Measurements from ENCODE around the gene DHX16.
A peak's percentile ranks its signal among the peaks of the same experiment; 100 is the strongest.

The DHX16 gene

GRCh38 chr6:30640481-30640880 lies 32.3 kb downstream of the DHX16 start:
- Histone ChIP-seq H3K36me3 (ENCODE audit: control insufficient read depth in 5 of 5, insufficient read depth in 5 of 5, low read length in 5 of 5) (peaks cover 0 to 52% (median 27%) of the 10 kb centered on the region in 5 donors), H3K27me3 (ENCODE audit: control insufficient read depth in 5 of 5, insufficient read depth in 4 of 5, low read length in 5 of 5) (no peaks in the 10 kb centered on the region), H3K27ac (ENCODE audit: low read depth, low read length) (no peak overlapping the region), H3K9ac (ENCODE audit: low read length in 5 of 5) (no peak overlapping the region), H3K4me3 (ENCODE audit: low read depth in 1 of 5, low read length in 5 of 5) (no peak overlapping the region), H3K9me3 (ENCODE audit: control insufficient read depth in 5 of 5, low read length in 5 of 5) (no peaks in the 10 kb centered on the region), H3K4me1 (ENCODE audit: control insufficient read depth in 5 of 5, insufficient read depth in 5 of 5, low read length in 5 of 5) (peaks cover 0 to 4% (median 0%) of the 10 kb centered on the region in 5 donors)

GRCh38 chr6:30635834-30636233 lies 37.0 kb downstream of the DHX16 start:
- peaks cover 0 to 39% (median 17%) of the 10 kb centered on the region in 5 donors for H3K36me3 ChIP-seq (ENCODE audit: control insufficient read depth in 5 of 5, insufficient read depth in 5 of 5, low read length in 5 of 5)
- H3K4me1 ChIP-seq (ENCODE audit: control insufficient read depth in 5 of 5, insufficient read depth in 5 of 5, low read length in 5 of 5), result peaks cover 0 to 3% (median 0%) of the 10 kb centered on the region in 5 donors
- H3K9me3 ChIP-seq (ENCODE audit: control insufficient read depth in 5 of 5, low read length in 5 of 5), result no peaks in the 10 kb centered on the region
- H3K9ac ChIP-seq (ENCODE audit: low read length in 5 of 5), result peak overlapping the region in 1 of 5 donors; percentile 37
- no peak overlapping the region for H3K27ac ChIP-seq (ENCODE audit: low read depth, low read length)
- no peak overlapping the region for H3K4me3 ChIP-seq (ENCODE audit: low read depth in 1 of 5, low read length in 5 of 5)
- no peaks in the 10 kb centered on the region for H3K27me3 ChIP-seq (ENCODE audit: control insufficient read depth in 5 of 5, insufficient read depth in 4 of 5, low read length in 5 of 5)

DNA sequence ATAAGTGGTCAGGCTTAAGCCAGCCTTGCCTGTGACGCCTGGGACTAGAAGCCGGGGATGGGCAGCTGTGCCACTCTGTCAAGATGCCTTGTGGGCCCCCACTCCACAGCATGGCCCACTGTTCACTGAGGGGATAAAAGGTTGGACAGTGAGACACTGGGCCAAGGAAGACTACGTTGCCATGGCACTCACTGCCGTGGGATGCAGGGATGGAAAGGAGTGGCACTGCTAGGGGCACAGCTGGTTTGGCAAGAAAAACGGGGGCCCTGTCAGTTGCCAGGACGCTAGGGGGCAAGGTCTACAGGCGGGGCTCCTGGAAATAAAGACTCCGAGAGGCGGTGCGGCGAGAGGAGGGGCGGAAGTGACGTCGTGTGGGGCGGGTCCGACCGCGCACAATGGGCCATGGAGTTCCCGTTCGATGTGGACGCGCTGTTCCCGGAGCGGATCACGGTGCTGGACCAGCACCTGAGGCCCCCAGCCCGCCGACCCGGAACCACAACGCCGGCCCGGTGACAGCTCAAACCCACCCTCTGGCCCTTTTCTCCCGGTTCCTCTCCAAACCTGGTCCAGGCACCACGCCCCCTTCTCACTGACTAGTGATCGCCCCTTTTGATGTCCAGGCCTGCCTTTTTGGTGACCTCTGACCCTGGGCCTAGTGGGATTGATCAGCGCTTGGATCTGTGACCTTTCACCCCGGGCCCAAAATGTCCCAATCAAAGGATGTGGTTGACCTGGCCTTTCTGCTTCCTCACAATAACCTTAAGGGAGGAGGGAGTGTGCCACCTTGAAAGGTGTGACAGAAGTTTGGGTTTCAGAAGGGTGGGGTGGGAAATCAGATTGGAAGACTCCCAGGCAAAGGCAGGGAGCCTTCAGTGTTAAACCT lies 46.1 kb downstream of the DHX16 start, which contains the start of gene ATAT1:
ATAT1 (plus strand) TSS at position 391 of the 883 bp plus-strand sequence.
- Histone ChIP-seq H3K9ac (ENCODE audit: low read length in 5 of 5) (peak within 1 kb of the TSS; percentile 48 to 90 (median 79)), H3K4me3 (ENCODE audit: low read depth in 1 of 5, low read length in 5 of 5) (peak within 1 kb of the TSS; percentile 55 to 86 (median 71)), H3K27ac (ENCODE audit: low read depth, low read length) (peak within 1 kb of the TSS; percentile 77), H3K4me1 (ENCODE audit: control insufficient read depth in 5 of 5, insufficient read depth in 5 of 5, low read length in 5 of 5) (peaks cover 3 to 17% (median 14%) of the 10 kb centered on the region in 5 donors), H3K36me3 (ENCODE audit: control insufficient read depth in 5 of 5, insufficient read depth in 5 of 5, low read length in 5 of 5) (peaks cover 12 to 57% (median 41%) of the 10 kb centered on the region in 5 donors), H3K27me3 (ENCODE audit: control insufficient read depth in 5 of 5, insufficient read depth in 4 of 5, low read length in 5 of 5) (no peaks in the 10 kb centered on the region), H3K9me3 (ENCODE audit: control insufficient read depth in 5 of 5, low read length in 5 of 5) (no peaks in the 10 kb centered on the region)

DNA sequence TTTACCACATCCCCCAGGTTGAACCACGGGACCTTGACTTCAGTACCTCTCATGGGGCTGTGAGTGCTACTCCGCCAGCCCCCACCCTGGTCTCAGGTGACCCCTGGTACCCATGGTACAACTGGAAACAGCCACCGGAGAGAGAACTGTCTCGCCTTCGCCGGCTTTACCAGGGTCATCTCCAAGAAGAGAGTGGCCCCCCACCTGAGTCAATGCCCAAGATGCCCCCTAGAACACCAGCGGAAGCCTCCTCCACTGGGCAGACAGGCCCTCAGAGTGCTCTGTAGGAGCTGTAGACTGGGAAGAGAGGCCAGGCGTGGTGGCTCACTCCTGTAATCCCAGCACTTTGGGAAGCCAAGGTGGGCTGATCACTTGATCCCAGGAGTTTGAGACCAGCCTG lies 47.3 kb downstream of the DHX16 start:
- peaks cover 12 to 66% (median 45%) of the 10 kb centered on the region in 5 donors for H3K36me3 ChIP-seq (ENCODE audit: control insufficient read depth in 5 of 5, insufficient read depth in 5 of 5, low read length in 5 of 5)
- H3K9ac ChIP-seq (ENCODE audit: low read length in 5 of 5), result no peak overlapping the region
- H3K4me1 ChIP-seq (ENCODE audit: control insufficient read depth in 5 of 5, insufficient read depth in 5 of 5, low read length in 5 of 5), result peaks cover 3 to 17% (median 14%) of the 10 kb centered on the region in 5 donors
- no peaks in the 10 kb centered on the region for H3K27me3 ChIP-seq (ENCODE audit: control insufficient read depth in 5 of 5, insufficient read depth in 4 of 5, low read length in 5 of 5)
- no peaks in the 10 kb centered on the region for H3K9me3 ChIP-seq (ENCODE audit: control insufficient read depth in 5 of 5, low read length in 5 of 5)
- no peak overlapping the region for H3K27ac ChIP-seq (ENCODE audit: low read depth, low read length)
- no peak overlapping the region for H3K4me3 ChIP-seq (ENCODE audit: low read depth in 1 of 5, low read length in 5 of 5)

- H3K9ac ChIP-seq (ENCODE audit: low read length in 5 of 5), result peak overlapping the region in 1 of 5 donors; percentile 26
Measured at GRCh38 chr6:30619561-30619960, 53.2 kb downstream of the DHX16 start.

DNA sequence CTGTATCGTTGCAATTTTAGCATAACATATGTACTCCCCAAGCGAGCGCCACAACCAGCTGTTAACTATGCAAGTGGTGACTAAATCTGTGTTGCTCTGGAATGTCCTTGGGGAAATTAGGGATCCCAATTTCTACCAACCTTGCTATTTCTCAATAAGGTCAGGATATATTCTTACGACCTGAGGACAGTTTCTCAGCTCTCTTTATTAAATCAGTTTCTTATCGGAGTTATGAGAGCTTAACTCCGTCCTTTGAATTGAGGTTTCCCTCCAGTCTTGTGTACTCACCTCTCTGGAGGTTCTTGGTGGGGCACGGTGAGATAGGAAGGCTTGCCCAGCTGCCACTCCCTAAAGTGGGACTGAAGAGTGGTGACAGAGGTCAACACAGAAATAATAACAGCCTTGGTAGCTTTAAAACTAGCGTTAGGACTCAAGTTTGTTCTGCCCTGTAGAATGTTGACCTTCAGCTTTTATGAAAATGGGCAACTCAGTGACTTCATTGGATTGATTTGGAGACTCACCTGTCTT lies 54.5 kb downstream of the DHX16 start:
- Histone ChIP-seq H3K36me3 (ENCODE audit: control insufficient read depth in 5 of 5, insufficient read depth in 5 of 5, low read length in 5 of 5) (peaks cover 4 to 49% (median 30%) of the 10 kb centered on the region in 5 donors), H3K27ac (ENCODE audit: low read depth, low read length) (peak overlapping the region; percentile 99), H3K4me1 (ENCODE audit: control insufficient read depth in 5 of 5, insufficient read depth in 5 of 5, low read length in 5 of 5) (peaks cover 10 to 31% (median 26%) of the 10 kb centered on the region in 5 donors), H3K9ac (ENCODE audit: low read length in 5 of 5) (peak overlapping the region; percentile 70 to 100 (median 89)), H3K4me3 (ENCODE audit: low read depth in 1 of 5, low read length in 5 of 5) (peak overlapping the region; percentile 82 to 98 (median 93)), H3K9me3 (ENCODE audit: control insufficient read depth in 5 of 5, low read length in 5 of 5) (no peaks in the 10 kb centered on the region), H3K27me3 (ENCODE audit: control insufficient read depth in 5 of 5, insufficient read depth in 4 of 5, low read length in 5 of 5) (no peaks in the 10 kb centered on the region)

More at GRCh38 chr6:30619561-30619960, 53.2 kb downstream of the DHX16 start:
- Histone ChIP-seq H3K4me3 (ENCODE audit: low read depth in 1 of 5, low read length in 5 of 5) (no peak overlapping the region), H3K27ac (ENCODE audit: low read depth, low read length) (no peak overlapping the region), H3K27me3 (ENCODE audit: control insufficient read depth in 5 of 5, insufficient read depth in 4 of 5, low read length in 5 of 5) (no peaks in the 10 kb centered on the region), H3K9me3 (ENCODE audit: control insufficient read depth in 5 of 5, low read length in 5 of 5) (no peaks in the 10 kb centered on the region), H3K4me1 (ENCODE audit: control insufficient read depth in 5 of 5, insufficient read depth in 5 of 5, low read length in 5 of 5) (peaks cover 7 to 19% (median 14%) of the 10 kb centered on the region in 5 donors), H3K36me3 (ENCODE audit: control insufficient read depth in 5 of 5, insufficient read depth in 5 of 5, low read length in 5 of 5) (peaks cover 8 to 61% (median 42%) of the 10 kb centered on the region in 5 donors)

- Histone ChIP-seq H3K27ac (ENCODE audit: low read depth, low read length) (peak within 1 kb of the TSS; percentile 99), H3K27me3 (ENCODE audit: control insufficient read depth in 5 of 5, insufficient read depth in 4 of 5, low read length in 5 of 5) (no peaks in the 10 kb centered on the region), H3K36me3 (ENCODE audit: control insufficient read depth in 5 of 5, insufficient read depth in 5 of 5, low read length in 5 of 5) (peaks cover 2 to 42% (median 27%) of the 10 kb centered on the region in 5 donors), H3K9ac (ENCODE audit: low read length in 5 of 5) (peak within 1 kb of the TSS; percentile 96 to 100 (median 98)), H3K9me3 (ENCODE audit: control insufficient read depth in 5 of 5, low read length in 5 of 5) (no peaks in the 10 kb centered on the region), H3K4me3 (ENCODE audit: low read depth in 1 of 5, low read length in 5 of 5) (peak within 1 kb of the TSS; percentile 82 to 100 (median 100)), H3K4me1 (ENCODE audit: control insufficient read depth in 5 of 5, insufficient read depth in 5 of 5, low read length in 5 of 5) (peaks cover 10 to 38% (median 32%) of the 10 kb centered on the region in 5 donors)
Measured at GRCh38 chr6:30617565-30618269, 55.1 kb downstream of the DHX16 start, which contains the start of gene MRPS18B. Gene MRPS18B (plus strand): TSS chr6:30617840. CDS start chr6:30617866, 26 bp downstream.

DNA sequence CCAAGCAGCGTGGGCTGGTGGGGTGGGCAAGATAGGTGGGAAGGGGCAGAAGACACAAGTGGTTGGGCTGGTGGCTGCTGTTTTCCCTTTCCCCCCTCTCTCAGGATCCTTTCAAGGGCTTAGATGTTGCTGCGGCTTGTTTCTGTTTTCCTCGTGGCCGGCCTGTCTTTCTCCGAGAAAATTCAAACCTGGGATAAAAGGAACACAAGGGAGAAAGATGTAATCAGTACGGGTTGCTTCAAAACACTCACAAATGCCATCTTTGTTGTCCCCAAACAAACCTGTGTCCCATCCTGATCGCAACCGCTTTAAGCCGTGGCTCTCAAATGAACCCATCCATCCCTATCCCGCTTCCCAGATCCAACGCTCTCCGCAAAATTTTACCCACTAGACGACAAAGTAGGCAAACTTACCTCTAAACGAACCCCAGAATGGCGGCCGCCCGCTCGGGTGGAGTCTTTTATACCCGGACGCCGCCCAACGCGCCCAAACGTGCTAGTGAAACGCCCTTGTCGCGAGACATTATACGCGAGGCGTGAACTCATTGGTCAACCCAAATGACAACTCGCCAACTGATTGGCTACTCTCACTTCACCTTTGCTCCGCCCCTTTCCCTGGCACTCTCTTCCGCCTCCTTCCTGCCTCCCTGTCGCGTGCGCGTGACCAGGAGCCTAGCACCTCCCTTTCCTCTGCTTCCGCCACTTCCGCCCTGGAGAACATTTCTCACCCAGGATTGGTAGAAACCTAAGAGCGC lies 55.8 kb downstream of the DHX16 start, which contains the start of gene PPP1R10:
PPP1R10 (minus strand) TSS at position 433 of the 754 bp plus-strand sequence. CDS start 7,299 bp downstream, outside the sequence.
- no peaks in the 10 kb centered on the region for H3K27me3 ChIP-seq (ENCODE audit: control insufficient read depth in 5 of 5, insufficient read depth in 4 of 5, low read length in 5 of 5)
- peak within 1 kb of the TSS; percentile 82 to 100 (median 100) for H3K4me3 ChIP-seq (ENCODE audit: low read depth in 1 of 5, low read length in 5 of 5)
- H3K9ac ChIP-seq (ENCODE audit: low read length in 5 of 5), result peak within 1 kb of the TSS; percentile 96 to 100 (median 98)
- H3K27ac ChIP-seq (ENCODE audit: low read depth, low read length), result peak within 1 kb of the TSS; percentile 99
- H3K9me3 ChIP-seq (ENCODE audit: control insufficient read depth in 5 of 5, low read length in 5 of 5), result no peaks in the 10 kb centered on the region
- H3K36me3 ChIP-seq (ENCODE audit: control insufficient read depth in 5 of 5, insufficient read depth in 5 of 5, low read length in 5 of 5), result peaks cover 0 to 35% (median 23%) of the 10 kb centered on the region in 5 donors
- H3K4me1 ChIP-seq (ENCODE audit: control insufficient read depth in 5 of 5, insufficient read depth in 5 of 5, low read length in 5 of 5), result peaks cover 10 to 44% (median 38%) of the 10 kb centered on the region in 5 donors
